ENCODE measurements around the gene PIGZ.

Gene PIGZ

GRCh38 chr3:197007296-197007940, 38.8 kb upstream of the PIGZ start:
- peak; percentile 48 for DNase-seq (ENCODE audit: low spot score)
- CTCF ChIA-PET, result no interaction called here
- H3K27ac ChIP-seq, result no peak overlapping the region
- POLR2A ChIA-PET (ENCODE audit: low non-redundant PET), result no interaction called here
- no peak for TF ChIP-seq CTCF (conservative IDR thresholded peaks at IDR 0.05; ENCODE audit: low read depth)

GRCh38 chr3:197006860-197007259, 38.2 kb upstream of the PIGZ start:
- ChIA-PET CTCF (interaction anchor here (0.7 kb wide), 1 partner anchor 639 kb away, joined by 4 read pairs; no protein-coding TSS in a partner anchor), POLR2A (ENCODE audit: low non-redundant PET) (no interaction called here)
- no peak overlapping the region for H3K27ac ChIP-seq
- no peak for TF ChIP-seq CTCF (conservative IDR thresholded peaks at IDR 0.05; ENCODE audit: low read depth)
- DNase-seq (ENCODE audit: low spot score), result no peak

GRCh38 chr3:197006446-197006845, 37.8 kb upstream of the PIGZ start:
- no peak overlapping the region for H3K27ac ChIP-seq
- CTCF ChIA-PET, result interaction anchor here (0.7 kb wide), 1 partner anchor 640 kb away, joined by 4 read pairs; no protein-coding TSS in a partner anchor
- POLR2A ChIA-PET (ENCODE audit: low non-redundant PET), result no interaction called here
- DNase-seq (ENCODE audit: low spot score), result no peak
- TF ChIP-seq CTCF (conservative IDR thresholded peaks at IDR 0.05; ENCODE audit: low read depth), result no peak

- POLR2A ChIA-PET (ENCODE audit: low non-redundant PET), result interaction anchor here (1.0 kb wide), 1 partner anchor 26 kb away, joined by 3 read pairs; the partner anchor contains the start of gene MELTF
- H3K27ac ChIP-seq, result peak overlapping the region; percentile 81
- peak; percentile 42 for DNase-seq (ENCODE audit: low spot score)
- no peak for TF ChIP-seq CTCF (conservative IDR thresholded peaks at IDR 0.05; ENCODE audit: low read depth)
- CTCF ChIA-PET, result interaction anchor here (0.6 to 3.4 kb wide), 4 partner anchors 26 to 509 kb away, joined by 3 to 32 read pairs (median 4); partner anchors contain the start of gene MELTF
These were observed 35.1 kb upstream of the PIGZ start for GRCh38 chr3:197003461-197004385.

- peak overlapping the region; percentile 81 for H3K27ac ChIP-seq
- ChIA-PET POLR2A (ENCODE audit: low non-redundant PET) (no interaction called here), CTCF (interaction anchor here (0.6 to 3.4 kb wide), 5 partner anchors 17 to 752 kb away, joined by 3 to 32 read pairs (median 3); partner anchors contain the start of gene MELTF)
- DNase-seq (ENCODE audit: low spot score), result peak; percentile 95
- TF ChIP-seq CTCF (conservative IDR thresholded peaks at IDR 0.05; ENCODE audit: low read depth), result peak; percentile 91
These were observed 34.2 kb upstream of the PIGZ start for GRCh38 chr3:197002701-197003454.

All from RWPE1 (cell line).